Left ventricle myocardium superior (tissue), 1 donor: ENCODE results near the gene AFF3. TPM values are rescaled to one million over a fixed set of nuclear protein-coding genes. Genes with fewer than 3 reads are reported as not detected.
"Not testable (repeated sequence)": the region's sequence is repeated elsewhere in the genome, so short reads cannot be mapped to it uniquely, and the experiment has no call there.

ENCODE experiments used
- ATAC-seq: fragments of 200-7000 bp; cut with Tn5 transposase; one replicate; pipeline ENCODE4 v1.9.1; 2020; ENCODE audit warnings: mild to moderate bottlenecking, moderate library complexity
- DNase-seq: peaks from one replicate; pipeline ENCODE4 v3.0.0-alpha.2; 2020
- intact Hi-C: fragments of 100-400 bp; cut with micrococcal nuclease; formaldehyde crosslinking; loops from one replicate; pipeline ENCODE4 v1.11.0; 2022
- total RNA-seq: library from RNA; stranded (reverse); fragmentation: NEBNext Ultra II Directional; extraction: Animal tissue kit (Norgen Biotek cat#: 25700); gene quantifications from one replicate; pipeline ENCODE4 v1.2.1, GENCODE V29; 2021
- donor health status: DM: no; HTN: yes; CAD: no; lungs with severe emphysema.

Gene AFF3
- total RNA-seq, 1 donor from 2014 or later: 10.0 TPM

- ATAC-seq (no peak), DNase-seq (no peak)
- intact Hi-C loops: no loop called here
These were observed 186.0 kb downstream of the AFF3 start for GRCh38 chr2:99956232-99957030.

- no peak for DNase-seq
- ATAC-seq: no peak
- intact Hi-C loops: no loop called here
These were observed 188.6 kb downstream of the AFF3 start for GRCh38 chr2:99953750-99954149.

DNA sequence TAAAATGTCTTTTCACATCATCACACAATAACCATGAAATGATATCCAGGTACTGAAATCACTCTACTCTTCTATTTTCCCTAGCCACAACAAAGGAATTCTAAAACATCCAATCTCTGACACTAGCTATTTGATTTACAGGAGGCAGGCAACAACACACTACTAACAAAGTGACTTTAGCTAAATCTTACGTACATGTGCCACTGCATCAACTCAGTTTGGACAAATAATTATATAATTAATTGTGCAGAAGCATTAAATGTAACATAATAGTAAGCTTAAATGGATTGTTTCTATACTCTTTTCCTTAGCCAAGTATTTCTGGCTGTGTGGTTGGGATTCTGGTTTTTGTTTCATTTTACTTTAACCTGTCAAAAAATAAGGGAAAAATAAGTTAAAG, 192.4 kb downstream of the AFF3 start:
- ATAC-seq (no peak), DNase-seq (no peak)
- intact Hi-C loops: no loop called here

DNA sequence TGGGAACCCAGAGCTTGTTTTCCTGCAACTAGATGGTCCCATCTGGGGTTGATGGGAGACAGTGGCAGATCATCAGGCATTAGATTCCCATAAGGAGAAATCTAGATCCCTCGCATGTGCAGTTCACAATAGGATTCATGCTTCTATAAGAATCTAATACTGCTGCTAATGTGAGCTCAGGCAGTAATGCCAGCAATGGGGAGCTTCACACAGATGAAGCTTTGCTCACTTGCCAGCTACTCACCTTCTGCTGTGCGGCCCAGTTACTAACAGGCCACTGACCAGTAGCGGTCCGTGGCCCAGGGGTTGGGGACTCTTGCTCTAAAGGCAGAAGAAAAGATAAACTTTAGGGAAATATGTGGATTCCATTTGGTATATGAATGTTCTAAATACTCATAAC, 192.9 kb downstream of the AFF3 start:
- intact Hi-C loops: no loop called here
- DNase-seq (no peak), ATAC-seq (no peak)

DNA sequence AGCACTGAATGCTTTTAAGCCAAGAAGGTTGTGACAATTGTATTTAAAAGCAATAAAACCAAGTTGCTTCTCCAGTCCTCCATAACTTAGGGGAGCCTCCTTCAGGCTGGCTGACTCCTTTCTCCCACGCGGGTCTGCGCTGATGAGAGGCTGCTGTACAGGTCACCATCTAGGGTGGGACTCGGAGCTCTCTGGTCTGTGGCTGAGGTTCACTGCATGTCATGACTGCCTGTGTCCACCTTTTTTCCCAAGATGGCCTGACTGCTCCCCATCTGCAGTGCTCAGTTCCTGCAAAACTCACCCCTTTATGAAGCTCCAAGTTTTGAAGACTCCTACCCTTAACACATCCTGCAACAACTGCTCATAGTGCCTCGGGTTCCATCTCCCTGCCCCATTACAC, 194.4 kb downstream of the AFF3 start:
- intact Hi-C loops: no loop called here
- DNase-seq: no peak
- no peak for ATAC-seq

DNA sequence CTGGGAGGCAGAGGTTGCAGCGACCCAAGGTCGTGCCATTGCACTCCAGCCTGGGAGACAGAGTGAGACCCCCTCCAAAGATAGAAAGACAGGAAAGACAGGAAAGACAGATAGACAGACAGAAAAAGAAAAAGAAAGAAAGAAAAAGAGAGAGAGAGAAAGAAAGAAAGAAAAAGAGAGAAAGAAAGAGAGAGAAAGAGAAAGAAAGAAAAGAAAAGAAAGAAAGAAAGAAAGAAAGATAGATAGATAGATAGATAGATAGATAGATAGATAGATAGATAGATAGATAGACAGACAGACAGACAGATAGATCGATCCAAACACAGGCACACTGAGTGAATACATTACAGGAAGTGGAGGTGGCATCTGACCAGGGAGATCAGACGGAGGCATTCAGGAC, 195.0 kb downstream of the AFF3 start:
- intact Hi-C loops, ATAC-seq, DNase-seq: not testable (repeated sequence)

GRCh38 chr2:99944019-99944418, 198.4 kb downstream of the AFF3 start:
- peak; percentile 48 for ATAC-seq
- intact Hi-C loops: no loop called here

GRCh38 chr2:99942561-99943347, 199.6 kb downstream of the AFF3 start:
- no peak for DNase-seq
- intact Hi-C loops: no loop called here
- no peak for ATAC-seq

More at GRCh38 chr2:99944019-99944418, 198.4 kb downstream of the AFF3 start:
- DNase-seq: no peak

DNA sequence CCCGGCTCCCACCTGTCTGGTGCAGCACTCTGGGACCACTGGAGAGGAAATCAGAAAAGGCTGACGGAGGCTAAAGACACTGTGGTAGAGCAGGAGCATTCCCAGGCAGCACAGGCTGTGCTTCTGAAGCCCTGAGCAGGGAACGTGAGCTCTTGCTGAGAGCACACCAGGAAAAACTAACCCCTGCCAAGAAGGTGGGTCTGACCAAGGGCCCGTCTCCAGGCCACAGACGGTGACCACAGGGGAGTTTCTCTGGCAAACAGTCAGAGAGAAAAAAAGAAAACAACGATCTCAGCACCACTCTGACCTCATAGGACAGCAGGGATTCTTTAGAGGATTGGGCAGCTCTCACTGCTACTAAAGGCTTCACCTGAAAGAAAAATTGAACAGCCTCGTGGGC, 201.4 kb downstream of the AFF3 start:
- peak; percentile 88 for ATAC-seq
- intact Hi-C loops: no loop called here
- no peak for DNase-seq

GRCh38 chr2:99939135-99939534, 203.3 kb downstream of the AFF3 start:
- intact Hi-C loops: no loop called here
- no peak for DNase-seq
- no peak for ATAC-seq

DNA sequence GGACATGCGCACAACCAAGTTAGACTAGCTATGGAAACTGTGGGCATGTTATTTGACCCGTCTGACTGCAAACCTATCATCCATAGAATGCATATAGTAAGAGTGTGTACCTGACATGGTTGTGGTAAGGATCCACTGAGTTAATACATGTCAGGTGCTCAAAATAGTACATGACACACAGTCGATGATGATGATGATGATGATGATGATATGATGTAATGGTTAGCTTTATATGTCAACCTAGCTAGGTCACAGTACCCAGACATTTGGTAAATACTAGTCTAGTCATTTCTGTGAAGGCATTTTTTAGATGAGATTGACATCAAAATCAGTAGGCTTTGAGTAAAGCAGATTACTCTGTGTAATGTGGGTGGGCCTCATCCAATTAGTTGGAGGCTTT, 204.1 kb downstream of the AFF3 start:
- DNase-seq (no peak), ATAC-seq (no peak)
- intact Hi-C loops: no loop called here

- ATAC-seq (no peak), DNase-seq (no peak)
- intact Hi-C loops: no loop called here
These were observed 206.3 kb downstream of the AFF3 start for GRCh38 chr2:99936065-99936464.

- ATAC-seq: no peak
- no peak for DNase-seq
- intact Hi-C loops: no loop called here
These were observed 206.7 kb downstream of the AFF3 start for GRCh38 chr2:99935662-99936061.

DNA sequence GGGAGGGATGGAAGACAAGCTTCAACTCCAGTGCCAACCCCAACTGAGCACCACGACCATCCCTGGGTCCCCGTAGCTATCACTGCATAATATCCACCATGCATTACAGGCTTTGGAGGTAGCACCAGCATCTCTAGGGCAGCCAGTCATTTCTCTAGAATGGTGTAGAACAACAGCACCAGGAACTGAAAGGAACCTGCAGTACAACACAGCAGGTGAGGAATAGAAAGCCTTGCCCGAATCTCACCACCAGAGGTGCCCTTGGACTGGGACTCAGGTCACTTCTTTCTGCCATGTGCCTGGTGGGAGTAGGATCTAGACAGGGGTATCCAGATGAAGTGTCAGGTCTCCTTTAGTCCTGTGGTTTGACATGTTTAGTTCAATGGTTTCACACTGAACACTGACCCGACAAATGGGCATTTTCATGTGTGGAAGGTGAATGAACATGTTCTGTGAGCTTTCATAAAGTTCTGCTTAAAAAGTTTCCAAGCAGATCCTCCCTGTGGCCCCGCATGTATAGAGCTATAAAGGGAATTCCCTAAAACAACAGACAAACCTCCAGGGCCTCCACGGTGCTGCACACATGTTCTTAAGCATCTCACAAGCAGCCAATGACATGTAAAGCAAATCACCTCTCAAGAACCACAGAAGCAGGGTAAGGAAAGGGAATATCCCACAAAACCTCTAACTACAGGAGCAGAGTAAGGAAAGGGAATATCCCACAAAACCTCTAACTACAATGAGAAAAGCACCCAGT, 208.3 kb downstream of the AFF3 start:
- ATAC-seq: no peak
- intact Hi-C loops: no loop called here
- DNase-seq: no peak

DNA sequence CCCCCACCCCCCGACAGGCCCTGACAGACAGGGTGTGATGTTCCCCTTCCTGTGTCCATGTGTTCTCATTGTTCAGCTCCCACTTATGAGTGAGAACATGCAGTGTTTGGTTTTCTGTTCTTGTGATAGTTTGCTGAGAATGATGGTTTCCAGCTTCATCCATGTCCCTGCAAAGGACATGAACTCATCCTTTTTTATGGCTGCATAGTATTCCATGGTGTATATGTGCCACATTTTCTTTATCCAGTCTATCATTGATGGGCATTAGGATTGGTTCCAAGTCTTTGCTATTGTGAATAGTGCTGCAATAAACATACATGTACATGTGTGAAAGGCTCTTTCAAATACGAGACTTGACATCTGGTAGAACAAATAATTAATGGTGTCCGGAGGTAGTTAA, 208.9 kb downstream of the AFF3 start:
- ATAC-seq, intact Hi-C loops, DNase-seq: not testable (repeated sequence)

GRCh38 chr2:99928470-99929053, 213.8 kb downstream of the AFF3 start:
- ATAC-seq: no peak
- DNase-seq: no peak
- intact Hi-C loops: no loop called here

- intact Hi-C loops, DNase-seq, ATAC-seq: not testable (repeated sequence)
These were observed 214.6 kb downstream of the AFF3 start for GRCh38 chr2:99927690-99928207.

GRCh38 chr2:99926986-99927385, 215.4 kb downstream of the AFF3 start:
- ATAC-seq (no peak), DNase-seq (no peak)
- intact Hi-C loops: no loop called here

DNA sequence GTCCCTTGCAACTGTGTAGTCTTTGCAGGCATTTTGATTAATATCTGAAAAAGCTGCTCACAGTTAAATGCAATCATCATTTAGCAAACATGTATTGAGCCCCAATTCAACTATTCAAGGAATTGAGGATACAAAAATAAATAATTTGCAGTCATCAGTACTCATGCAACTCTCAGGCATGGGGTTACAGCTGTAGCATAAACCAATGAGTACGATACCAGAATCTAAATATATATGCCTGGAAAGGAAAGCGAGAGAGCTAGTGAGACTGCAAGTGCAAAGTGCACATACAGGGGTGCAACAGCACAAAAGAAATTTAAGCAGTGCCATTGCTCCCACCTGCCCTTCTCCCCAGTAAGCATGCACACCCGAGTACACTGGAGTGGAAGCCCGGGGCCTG, 216.4 kb downstream of the AFF3 start:
- DNase-seq: no peak
- ATAC-seq: no peak

More for the DNA sequence above, 216.4 kb downstream of the AFF3 start:
- intact Hi-C loops: no loop called here
